ENCODE data around the gene MPV17. TPM values are rescaled to one million over a fixed set of nuclear protein-coding genes. Genes with fewer than 3 reads are reported as not detected.

MPV17 gene
- total and polyA plus RNA-seq, 9 of the 15 experiments (the other 6 are each of a cell fraction or from before 2014, with no cell fraction given), result 54.7 to 140 (median 70.2) TPM

DNA sequence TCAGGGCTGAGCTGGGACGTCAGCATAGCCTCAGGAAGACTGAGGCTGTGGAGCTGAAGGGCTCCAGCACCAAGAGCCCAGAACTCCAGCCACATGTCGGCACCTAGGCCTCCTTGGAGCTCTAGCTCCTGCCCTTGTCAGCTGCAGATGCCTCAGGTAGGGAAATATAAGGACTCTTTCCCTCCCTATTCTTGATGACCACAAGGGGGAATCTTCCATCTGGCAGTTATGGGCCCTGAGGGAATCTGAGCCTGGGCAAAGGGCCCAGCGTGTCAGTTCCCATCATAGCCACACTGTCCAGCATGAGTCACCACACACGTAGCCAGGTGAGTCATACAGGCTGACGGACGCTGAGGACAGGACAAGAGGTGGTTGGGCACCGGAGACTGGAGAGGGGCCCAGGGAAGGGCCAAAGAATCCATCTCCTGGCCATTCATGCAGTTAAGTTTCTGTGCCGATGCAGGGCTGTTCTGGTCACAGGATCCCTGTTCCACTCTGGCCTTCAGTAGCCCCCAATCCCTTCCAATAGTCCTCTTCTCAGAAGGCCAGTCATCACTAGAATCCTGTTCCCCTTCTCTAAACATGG is 1.8 kb downstream of the MPV17 start (continued):
- TF ChIP-seq, protein P1, sequence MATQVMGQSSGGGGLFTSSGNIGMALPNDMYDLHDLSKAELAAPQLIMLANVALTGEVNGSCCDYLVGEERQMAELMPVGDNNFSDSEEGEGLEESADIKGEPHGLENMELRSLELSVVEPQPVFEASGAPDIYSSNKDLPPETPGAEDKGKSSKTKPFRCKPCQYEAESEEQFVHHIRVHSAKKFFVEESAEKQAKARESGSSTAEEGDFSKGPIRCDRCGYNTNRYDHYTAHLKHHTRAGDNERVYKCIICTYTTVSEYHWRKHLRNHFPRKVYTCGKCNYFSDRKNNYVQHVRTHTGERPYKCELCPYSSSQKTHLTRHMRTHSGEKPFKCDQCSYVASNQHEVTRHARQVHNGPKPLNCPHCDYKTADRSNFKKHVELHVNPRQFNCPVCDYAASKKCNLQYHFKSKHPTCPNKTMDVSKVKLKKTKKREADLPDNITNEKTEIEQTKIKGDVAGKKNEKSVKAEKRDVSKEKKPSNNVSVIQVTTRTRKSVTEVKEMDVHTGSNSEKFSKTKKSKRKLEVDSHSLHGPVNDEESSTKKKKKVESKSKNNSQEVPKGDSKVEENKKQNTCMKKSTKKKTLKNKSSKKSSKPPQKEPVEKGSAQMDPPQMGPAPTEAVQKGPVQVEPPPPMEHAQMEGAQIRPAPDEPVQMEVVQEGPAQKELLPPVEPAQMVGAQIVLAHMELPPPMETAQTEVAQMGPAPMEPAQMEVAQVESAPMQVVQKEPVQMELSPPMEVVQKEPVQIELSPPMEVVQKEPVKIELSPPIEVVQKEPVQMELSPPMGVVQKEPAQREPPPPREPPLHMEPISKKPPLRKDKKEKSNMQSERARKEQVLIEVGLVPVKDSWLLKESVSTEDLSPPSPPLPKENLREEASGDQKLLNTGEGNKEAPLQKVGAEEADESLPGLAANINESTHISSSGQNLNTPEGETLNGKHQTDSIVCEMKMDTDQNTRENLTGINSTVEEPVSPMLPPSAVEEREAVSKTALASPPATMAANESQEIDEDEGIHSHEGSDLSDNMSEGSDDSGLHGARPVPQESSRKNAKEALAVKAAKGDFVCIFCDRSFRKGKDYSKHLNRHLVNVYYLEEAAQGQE (IDR thresholded peaks at IDR 0.05; ENCODE audit: borderline replicate concordance), result peak; percentile 58; the same call in 1 of the 2 replicates
- TF ChIP-seq, protein P1 (CRISPR knock-in tag; IDR thresholded peaks at IDR 0.05; ENCODE audit: low read depth), result no peak
- no peak for TF ChIP-seq SMARCB1 (IDR thresholded peaks at IDR 0.05; ENCODE audit: insufficient read length, low read depth)
- TF ChIP-seq ZNF707 (CRISPR knock-in tag; conservative IDR thresholded peaks at IDR 0.05), result no peak
- TF ChIP-seq FOS (IDR thresholded peaks at IDR 0.05; ENCODE audit: extremely low read depth, insufficient read length), result peak; percentile 84
- TF ChIP-seq, protein P2, sequence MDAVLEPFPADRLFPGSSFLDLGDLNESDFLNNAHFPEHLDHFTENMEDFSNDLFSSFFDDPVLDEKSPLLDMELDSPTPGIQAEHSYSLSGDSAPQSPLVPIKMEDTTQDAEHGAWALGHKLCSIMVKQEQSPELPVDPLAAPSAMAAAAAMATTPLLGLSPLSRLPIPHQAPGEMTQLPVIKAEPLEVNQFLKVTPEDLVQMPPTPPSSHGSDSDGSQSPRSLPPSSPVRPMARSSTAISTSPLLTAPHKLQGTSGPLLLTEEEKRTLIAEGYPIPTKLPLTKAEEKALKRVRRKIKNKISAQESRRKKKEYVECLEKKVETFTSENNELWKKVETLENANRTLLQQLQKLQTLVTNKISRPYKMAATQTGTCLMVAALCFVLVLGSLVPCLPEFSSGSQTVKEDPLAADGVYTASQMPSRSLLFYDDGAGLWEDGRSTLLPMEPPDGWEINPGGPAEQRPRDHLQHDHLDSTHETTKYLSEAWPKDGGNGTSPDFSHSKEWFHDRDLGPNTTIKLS (IDR thresholded peaks at IDR 0.05; ENCODE audit: borderline replicate concordance, low read depth), result peak; percentile 70; the same call in 1 of the 2 replicates
- no peak for TF ChIP-seq CREB3 (tag; conservative IDR thresholded peaks at IDR 0.05; ENCODE audit: low read depth)
- TF ChIP-seq CREM (IDR thresholded peaks at IDR 0.05; ENCODE audit: low read depth), result peak; percentile 92
- TF ChIP-seq SAFB (IDR thresholded peaks at IDR 0.05; ENCODE audit: borderline replicate concordance, low read depth, low read length), result no peak
- peak; percentile 65; the same call in 1 of the 2 replicates for TF ChIP-seq EP300 (IDR thresholded peaks at IDR 0.05; ENCODE audit: low read length)
- no peak for TF ChIP-seq NFATC3 (IDR thresholded peaks at IDR 0.05)
- TF ChIP-seq KAT8 (IDR thresholded peaks at IDR 0.05; ENCODE audit: low read depth), result no peak
- 0 out of 2 replicates have a peak, but pooled peaks have one; percentile 20 for TF ChIP-seq VEZF1 (CRISPR knock-in tag; IDR thresholded peaks at IDR 0.05)
- no peak for TF ChIP-seq ZNF780A (CRISPR knock-in tag; IDR thresholded peaks at IDR 0.05)
- TF ChIP-seq ZNF644 (tag; IDR thresholded peaks at IDR 0.05; ENCODE audit: low read depth), result no peak
- TF ChIP-seq FOXK2 (conservative IDR thresholded peaks at IDR 0.05 in 1 of 2, IDR thresholded peaks at IDR 0.05 in 1 of 2; ENCODE audit: low read depth in 2 of 2), result 0 out of 4 replicates have a peak, but pooled peaks of 1 of the 2 experiments have one; percentile 18
- no peak for TF ChIP-seq PHB (CRISPR knock-in tag; IDR thresholded peaks at IDR 0.05)

Measured in K562 (cell line).